NB4 (cell line): ENCODE results near the gene EIF2D.

Experiments used
- CTCF ChIP-seq: IDR thresholded peaks from one replicate; pipeline ENCODE4 v1.5.1; 2012; ENCODE audit warnings: low read depth, low read length
- MYC ChIP-seq: IDR thresholded peaks from 2 replicates; pipeline ENCODE4 v1.6.1; 2011; ENCODE audit warnings: low read depth, low read length
- POLR2A ChIP-seq: IDR thresholded peaks from 2 replicates; pipeline ENCODE4 v1.6.1; 2011; ENCODE audit warnings: mild to moderate bottlenecking; ENCODE audit not compliant: insufficient read length; ENCODE audit errors: extremely low read depth

DNA sequence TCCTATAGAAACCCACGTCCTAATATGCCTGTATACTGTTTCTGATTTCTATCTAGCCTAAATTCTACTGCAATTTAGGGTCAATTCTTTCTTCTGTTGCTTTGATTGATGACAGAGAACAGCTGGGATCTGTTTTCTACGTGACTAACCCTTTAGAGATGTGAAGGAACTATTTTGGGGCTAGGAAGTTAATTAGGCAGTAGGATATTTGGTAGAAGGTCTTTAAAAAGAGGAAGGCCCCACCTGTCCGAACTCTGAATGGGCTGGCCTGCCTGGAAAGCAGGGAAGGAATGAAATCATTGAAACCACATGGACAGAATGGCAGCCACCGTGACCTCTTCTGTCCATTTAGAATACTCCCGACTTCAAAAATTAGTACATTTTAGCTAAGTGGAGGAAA lies 21.0 kb downstream of the EIF2D start:
- no peak for TF ChIP-seq MYC
- TF ChIP-seq CTCF = no peak
- no peak for TF ChIP-seq POLR2A
